Kidney glomerular epithelial cell (primary cell): ENCODE measurements around the gene ZNF750.
A peak's percentile ranks its signal among the peaks of the same experiment; 100 is the strongest.

Source experiments
- DNase-seq: peaks from one replicate; lab custom pipeline; 2025; lab: John Stamatoyannopoulos, UW

Gene ZNF750

GRCh38 chr17:82872591-82873520 is 33.0 kb upstream of the ZNF750 start:
- no peak for DNase-seq

GRCh38 chr17:82871776-82872561 is 32.1 kb upstream of the ZNF750 start:
- no peak for DNase-seq

GRCh38 chr17:82871056-82871775 is 31.4 kb upstream of the ZNF750 start:
- no peak for DNase-seq

- DNase-seq = no peak
These were observed 30.7 kb upstream of the ZNF750 start for GRCh38 chr17:82870541-82870940.

- no peak for DNase-seq
These were observed 30.3 kb upstream of the ZNF750 start for GRCh38 chr17:82870091-82870491.

GRCh38 chr17:82869536-82869935 is 29.7 kb upstream of the ZNF750 start:
- no peak for DNase-seq

- DNase-seq = no peak
These were observed 28.9 kb upstream of the ZNF750 start for GRCh38 chr17:82868715-82869131.

- DNase-seq = no peak
These were observed 28.0 kb upstream of the ZNF750 start for GRCh38 chr17:82867763-82868325.

- DNase-seq = no peak
These were observed 26.9 kb upstream of the ZNF750 start for GRCh38 chr17:82866590-82867191.

- no peak for DNase-seq
These were observed 26.1 kb upstream of the ZNF750 start for GRCh38 chr17:82865774-82866395.

- DNase-seq = no peak
These were observed 25.5 kb upstream of the ZNF750 start for GRCh38 chr17:82865274-82865673.

GRCh38 chr17:82864713-82865248 is 25.0 kb upstream of the ZNF750 start:
- DNase-seq = no peak

GRCh38 chr17:82863941-82864712 is 24.3 kb upstream of the ZNF750 start:
- peak; percentile 54 for DNase-seq

- DNase-seq = no peak
These were observed 23.6 kb upstream of the ZNF750 start for GRCh38 chr17:82863383-82863940.

- DNase-seq = no peak
These were observed 23.0 kb upstream of the ZNF750 start for GRCh38 chr17:82862737-82863382.

GRCh38 chr17:82862191-82862590 is 22.4 kb upstream of the ZNF750 start:
- no peak for DNase-seq

GRCh38 chr17:82861393-82861775 is 21.6 kb upstream of the ZNF750 start:
- DNase-seq = no peak

- no peak for DNase-seq
These were observed 21.0 kb upstream of the ZNF750 start for GRCh38 chr17:82860606-82861392.
